Measurements from ENCODE around the gene FUZ.
"Not testable (repeated sequence)": the region's sequence is repeated elsewhere in the genome, so short reads cannot be mapped to it uniquely, and the experiment has no call there.

GRCh38 chr19:49819452-49820115 is 6.5 kb upstream of the FUZ start:
- not testable (repeated sequence) for TF ChIP-seq CTCF, POLR2A (IDR thresholded peaks at IDR 0.05)
